ENCODE results near the gene LHX3.

Gene LHX3

DNA sequence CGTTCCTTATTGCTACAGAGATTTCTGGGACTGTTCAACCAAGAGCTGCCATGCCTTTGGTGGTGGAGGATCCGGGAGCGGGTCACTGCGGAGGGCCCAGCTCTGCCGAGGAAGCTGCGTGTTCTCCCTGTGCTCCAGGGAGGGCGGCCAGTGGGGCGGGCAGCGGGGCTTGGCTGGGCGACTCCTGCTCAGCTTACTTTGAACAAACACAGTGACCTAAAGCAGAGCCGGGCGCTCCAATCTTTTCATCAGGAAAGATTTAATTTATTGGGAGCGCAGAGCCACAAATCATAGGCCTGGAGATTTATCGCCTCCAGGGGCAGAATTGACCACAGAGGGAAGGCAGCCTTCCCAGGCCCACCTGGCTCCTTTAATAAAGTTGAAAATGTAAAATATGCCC, 27.7 kb downstream of the LHX3 start:
- DNase-seq (ENCODE audit: low read depth in 2 of 2) = no peak
- TF ChIP-seq, protein P1, sequence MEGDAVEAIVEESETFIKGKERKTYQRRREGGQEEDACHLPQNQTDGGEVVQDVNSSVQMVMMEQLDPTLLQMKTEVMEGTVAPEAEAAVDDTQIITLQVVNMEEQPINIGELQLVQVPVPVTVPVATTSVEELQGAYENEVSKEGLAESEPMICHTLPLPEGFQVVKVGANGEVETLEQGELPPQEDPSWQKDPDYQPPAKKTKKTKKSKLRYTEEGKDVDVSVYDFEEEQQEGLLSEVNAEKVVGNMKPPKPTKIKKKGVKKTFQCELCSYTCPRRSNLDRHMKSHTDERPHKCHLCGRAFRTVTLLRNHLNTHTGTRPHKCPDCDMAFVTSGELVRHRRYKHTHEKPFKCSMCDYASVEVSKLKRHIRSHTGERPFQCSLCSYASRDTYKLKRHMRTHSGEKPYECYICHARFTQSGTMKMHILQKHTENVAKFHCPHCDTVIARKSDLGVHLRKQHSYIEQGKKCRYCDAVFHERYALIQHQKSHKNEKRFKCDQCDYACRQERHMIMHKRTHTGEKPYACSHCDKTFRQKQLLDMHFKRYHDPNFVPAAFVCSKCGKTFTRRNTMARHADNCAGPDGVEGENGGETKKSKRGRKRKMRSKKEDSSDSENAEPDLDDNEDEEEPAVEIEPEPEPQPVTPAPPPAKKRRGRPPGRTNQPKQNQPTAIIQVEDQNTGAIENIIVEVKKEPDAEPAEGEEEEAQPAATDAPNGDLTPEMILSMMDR (IDR thresholded peaks at IDR 0.05; ENCODE audit: low read depth, low read length) = no peak
- H3K4me3 ChIP-seq (replicated peaks in 1 of 2; ENCODE audit: low read depth in 2 of 2, low read length in 2 of 2) = no peak overlapping the region

DNA sequence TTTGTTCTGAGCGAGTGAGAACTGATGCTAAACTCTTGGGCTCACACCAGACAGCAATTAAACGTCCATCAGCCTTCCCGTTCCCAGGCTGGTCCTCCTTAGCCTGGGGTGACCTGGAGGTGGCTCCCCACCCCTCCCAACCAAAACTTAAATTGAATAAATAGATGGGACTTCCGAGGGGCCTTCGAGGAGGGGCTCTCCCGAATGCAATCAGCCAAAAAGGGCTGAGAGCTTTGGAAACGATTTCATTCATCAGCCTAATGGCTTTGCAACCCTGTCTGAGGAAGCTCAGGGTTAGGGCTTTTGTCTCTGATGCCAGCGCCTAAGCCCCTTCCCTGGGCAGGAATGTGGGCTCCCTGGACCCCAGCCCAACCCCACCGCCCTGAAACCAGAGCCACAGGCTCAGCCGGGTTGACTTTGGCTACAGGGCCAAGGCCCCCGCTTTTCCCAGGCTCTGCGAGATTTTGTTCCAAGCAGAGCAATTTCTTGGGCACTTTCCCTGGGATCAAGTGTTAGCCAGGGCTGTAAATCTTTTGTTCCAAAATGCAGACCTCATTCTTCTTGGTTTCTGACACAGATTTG, 29.2 kb downstream of the LHX3 start:
- no peak for DNase-seq (ENCODE audit: low read depth in 2 of 2)
- TF ChIP-seq, protein P1 (IDR thresholded peaks at IDR 0.05; ENCODE audit: low read depth, low read length) = no peak
- H3K4me3 ChIP-seq (replicated peaks in 1 of 2; ENCODE audit: low read depth in 2 of 2, low read length in 2 of 2) = no peak overlapping the region

DNA sequence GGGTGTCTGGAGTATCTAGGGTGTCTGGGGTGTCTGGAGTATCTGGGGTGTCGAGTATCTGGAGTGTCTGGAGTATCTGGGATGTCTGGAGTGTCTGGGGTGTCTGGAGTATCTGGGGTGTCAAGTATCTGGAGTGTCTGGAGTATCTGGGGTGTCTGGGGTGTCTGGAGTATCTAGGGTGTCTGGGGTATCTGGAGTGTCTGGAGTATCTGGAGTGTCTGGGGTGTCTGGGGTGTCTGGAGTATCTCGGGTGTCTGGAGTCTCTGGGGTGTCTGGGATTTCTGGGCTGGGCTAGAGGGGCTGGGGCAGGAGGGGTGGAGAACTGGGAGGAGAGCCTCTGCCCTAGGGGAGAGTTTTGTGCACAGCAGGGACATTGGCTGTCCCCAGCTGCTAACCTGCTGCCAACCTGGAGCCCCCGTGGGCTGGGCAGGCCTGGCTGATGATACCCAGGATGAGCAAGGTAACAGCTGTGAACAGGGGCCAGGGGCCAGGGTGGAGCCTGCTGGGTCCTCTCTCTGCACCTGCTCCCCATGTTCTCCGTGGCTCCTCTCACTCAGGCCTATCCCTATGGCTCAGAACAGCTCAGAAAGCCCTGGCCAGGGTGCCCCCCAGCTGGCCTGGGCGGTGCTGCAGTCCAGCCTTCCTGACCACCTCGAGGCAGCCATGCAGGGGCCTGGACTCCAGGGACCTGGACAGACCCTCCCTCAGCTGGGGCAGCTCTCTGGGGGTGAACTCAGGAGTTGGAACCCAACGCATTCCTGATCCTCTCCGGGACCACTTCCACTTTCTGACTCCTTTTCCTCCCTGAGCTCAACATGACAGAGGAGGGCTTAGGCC, 29.9 kb downstream of the LHX3 start:
- no peak for DNase-seq (ENCODE audit: low read depth in 2 of 2)
- no peak overlapping the region for H3K4me3 ChIP-seq (replicated peaks in 1 of 2; ENCODE audit: low read depth in 2 of 2, low read length in 2 of 2)
- TF ChIP-seq, protein P1 (IDR thresholded peaks at IDR 0.05; ENCODE audit: low read depth, low read length) = no peak

DNA sequence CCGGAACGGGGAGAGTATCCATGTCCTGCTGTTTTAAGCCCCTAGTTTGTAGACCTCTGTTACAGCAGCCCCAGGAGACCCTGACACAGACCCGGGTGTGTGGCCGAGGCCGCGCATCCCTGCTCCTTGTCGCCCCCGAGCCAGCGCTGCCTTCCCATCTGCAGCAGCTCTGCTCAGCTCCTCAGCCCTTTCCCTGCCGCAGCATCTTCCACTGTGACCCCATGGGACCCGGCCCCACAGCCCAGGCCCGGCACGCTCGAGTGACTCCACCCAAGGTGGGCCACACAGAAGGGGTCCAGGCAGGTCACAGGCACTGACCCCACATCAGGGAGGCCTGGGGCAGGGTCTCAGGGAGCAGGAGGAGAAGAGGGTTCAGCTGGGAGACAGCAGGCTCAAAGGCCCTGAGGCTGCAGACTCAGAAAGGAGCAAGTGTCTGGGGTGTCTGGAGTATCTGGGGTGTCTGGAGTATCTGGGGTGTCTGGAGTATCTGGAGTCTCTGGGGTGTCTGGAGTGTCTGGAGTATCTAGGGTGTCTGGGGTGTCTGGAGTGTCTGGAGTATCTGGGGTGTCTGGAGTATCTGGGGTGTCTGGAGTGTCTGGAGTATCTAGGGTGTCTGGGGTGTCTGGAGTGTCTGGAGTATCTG, 31.2 kb downstream of the LHX3 start:
- no peak for DNase-seq (ENCODE audit: low read depth in 2 of 2)
- TF ChIP-seq, protein P1 (IDR thresholded peaks at IDR 0.05; ENCODE audit: low read depth, low read length) = no peak
- H3K4me3 ChIP-seq (replicated peaks in 1 of 2; ENCODE audit: low read depth in 2 of 2, low read length in 2 of 2) = no peak overlapping the region

DNA sequence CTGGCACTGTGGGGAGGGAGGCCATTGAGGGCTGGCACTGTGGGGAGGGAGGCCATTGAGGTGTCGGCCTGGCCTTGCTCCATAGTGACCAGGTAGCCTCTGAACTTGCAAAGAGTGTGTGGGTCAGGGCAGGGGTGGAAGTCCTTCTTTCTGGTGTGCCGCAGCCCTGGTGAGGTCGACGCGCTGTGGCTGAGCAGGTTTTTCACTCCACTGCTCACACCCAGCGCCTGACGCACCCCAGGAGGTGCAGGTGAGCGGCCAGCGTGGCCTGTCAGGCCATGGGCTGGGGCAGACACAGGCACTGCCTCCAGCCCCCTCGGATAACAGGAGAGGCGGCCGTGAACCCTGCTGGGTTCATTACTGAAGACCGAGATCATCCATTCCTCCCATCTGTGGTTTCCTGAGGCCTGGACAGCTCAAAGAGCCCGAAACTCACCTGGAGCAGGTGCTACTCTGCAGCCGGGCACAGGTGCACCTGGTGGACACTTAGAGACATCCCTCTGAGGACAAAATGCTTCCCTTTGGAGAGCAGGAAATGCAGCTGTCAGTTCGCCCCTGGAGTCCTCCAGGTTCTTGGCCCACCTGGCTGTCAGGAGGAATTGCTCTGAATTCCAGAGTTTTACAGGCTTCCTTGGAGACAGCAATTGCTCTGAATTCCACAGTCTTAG, 32.4 kb downstream of the LHX3 start:
- H3K4me3 ChIP-seq (replicated peaks in 1 of 2; ENCODE audit: low read depth in 2 of 2, low read length in 2 of 2) = no peak overlapping the region
- DNase-seq (ENCODE audit: low read depth in 2 of 2) = no peak
- TF ChIP-seq, protein P1 (IDR thresholded peaks at IDR 0.05; ENCODE audit: low read depth, low read length) = no peak

DNA sequence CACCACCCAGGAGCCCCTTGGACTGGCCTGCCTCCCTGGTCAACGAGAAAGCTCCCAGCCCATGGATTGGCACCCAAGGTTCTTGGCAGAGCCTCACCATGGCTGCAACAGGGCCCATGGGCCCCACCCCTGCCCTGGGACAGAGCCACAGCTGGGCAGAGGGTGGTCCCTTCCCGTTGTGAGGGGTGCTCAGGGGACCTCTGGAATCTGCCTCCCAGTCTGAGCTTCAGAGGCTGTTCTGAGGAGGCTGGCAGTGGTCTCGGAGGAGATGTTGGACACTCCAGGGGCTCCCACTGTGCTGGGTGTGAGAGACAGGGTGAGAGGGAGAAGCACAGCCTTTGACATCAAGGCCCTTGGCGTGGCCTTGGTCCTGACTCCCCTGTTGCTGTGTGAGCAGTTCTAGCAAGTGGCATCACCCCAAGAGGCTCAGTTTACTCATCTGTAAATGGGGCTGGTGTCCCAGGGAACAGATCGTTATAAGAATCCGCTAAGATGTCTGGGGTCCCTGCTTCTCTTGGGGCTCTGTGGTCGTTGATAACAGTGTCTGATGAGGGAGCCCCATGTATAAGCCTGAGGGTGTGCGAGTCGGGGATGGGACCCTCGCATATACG, 33.0 kb downstream of the LHX3 start:
- TF ChIP-seq, protein P1 (IDR thresholded peaks at IDR 0.05; ENCODE audit: low read depth, low read length) = no peak
- H3K4me3 ChIP-seq (replicated peaks in 1 of 2; ENCODE audit: low read depth in 2 of 2, low read length in 2 of 2) = no peak overlapping the region
- no peak for DNase-seq (ENCODE audit: low read depth in 2 of 2)
